GM23338 (cell line): Measurements from ENCODE around the gene IGF2.

ENCODE experiments used
- CREB1 ChIP-seq: fragments of 250-450 bp; sonication (Bioruptor Pico); IDR thresholded peaks from 2 replicates; pipeline ENCODE4 v1.5.0; 2020; ENCODE audit warnings: low read depth, mild to moderate bottlenecking, moderate library complexity
- EZH2 ChIP-seq: fragments of 200-600 bp; sonication (generic); IDR thresholded peaks from one replicate; pipeline ENCODE4 v1.8.0; 2017; ENCODE audit warnings: antibody characterized with exemption, mild to moderate bottlenecking, low read depth; ENCODE audit not compliant: unreplicated experiment
- EZH2phosphoT487 ChIP-seq: fragments of 200-600 bp; sonication (generic); IDR thresholded peaks from one replicate; pipeline ENCODE4 v1.8.1; 2018; ENCODE audit warnings: antibody characterized with exemption; ENCODE audit not compliant: unreplicated experiment
- POLR2AphosphoS5 ChIP-seq: IDR thresholded peaks from 2 replicates; pipeline ENCODE4 v1.6.1; 2016; ENCODE audit warnings: antibody characterized with exemption, low read depth
- TF ChIP-seq, protein P1 (sequence below), 2 experiments: fragments of 200-600 bp in 1 of 2; sonication (generic) in 1 of 2; conservative IDR thresholded peaks; 2 replicates each; pipeline versions ENCODE4 v1.5.1 to v1.6.1; 2016 to 2017; ENCODE audit warnings: antibody characterized with exemption in 2 of 2, low read depth in 2 of 2, mild to moderate bottlenecking in 2 of 2, moderate library complexity in 1 of 2
- TF ChIP-seq, protein P2 (sequence below): IDR thresholded peaks from 2 replicates; pipeline ENCODE4 v1.6.1; 2016; ENCODE audit warnings: antibody characterized with exemption

DNA sequence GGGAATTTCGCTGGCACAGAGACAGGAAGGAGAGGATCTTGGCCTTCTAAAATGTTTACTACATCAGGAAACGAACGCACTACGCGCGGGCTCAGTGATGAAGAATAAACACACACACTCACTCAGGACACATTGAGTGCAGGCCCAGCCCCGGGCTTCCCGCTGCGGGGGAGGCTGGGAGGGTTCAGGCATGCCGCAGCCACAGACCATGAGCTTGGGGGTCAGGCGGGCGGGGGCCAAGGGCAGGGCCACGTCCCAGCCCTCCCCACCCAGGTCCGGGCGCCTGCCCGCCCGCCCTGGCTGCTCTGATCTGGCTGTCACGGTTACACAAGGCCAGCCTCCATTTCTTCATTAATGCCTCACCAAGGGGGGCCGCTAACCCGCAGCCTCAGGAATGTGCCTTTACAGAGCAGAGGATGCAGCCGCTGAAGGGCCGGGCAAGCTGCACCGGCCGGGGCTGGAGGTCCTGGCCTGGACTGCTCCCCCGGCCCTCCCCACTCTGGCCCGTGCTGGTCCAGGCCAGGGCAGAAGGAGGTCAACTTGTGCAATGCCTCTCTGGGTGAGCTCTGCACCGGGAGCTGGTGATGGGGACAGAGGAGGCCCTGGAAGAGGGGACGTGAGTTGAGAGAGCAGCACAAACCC, 41.7 kb downstream of the IGF2 start:
- TF ChIP-seq, protein P1, sequence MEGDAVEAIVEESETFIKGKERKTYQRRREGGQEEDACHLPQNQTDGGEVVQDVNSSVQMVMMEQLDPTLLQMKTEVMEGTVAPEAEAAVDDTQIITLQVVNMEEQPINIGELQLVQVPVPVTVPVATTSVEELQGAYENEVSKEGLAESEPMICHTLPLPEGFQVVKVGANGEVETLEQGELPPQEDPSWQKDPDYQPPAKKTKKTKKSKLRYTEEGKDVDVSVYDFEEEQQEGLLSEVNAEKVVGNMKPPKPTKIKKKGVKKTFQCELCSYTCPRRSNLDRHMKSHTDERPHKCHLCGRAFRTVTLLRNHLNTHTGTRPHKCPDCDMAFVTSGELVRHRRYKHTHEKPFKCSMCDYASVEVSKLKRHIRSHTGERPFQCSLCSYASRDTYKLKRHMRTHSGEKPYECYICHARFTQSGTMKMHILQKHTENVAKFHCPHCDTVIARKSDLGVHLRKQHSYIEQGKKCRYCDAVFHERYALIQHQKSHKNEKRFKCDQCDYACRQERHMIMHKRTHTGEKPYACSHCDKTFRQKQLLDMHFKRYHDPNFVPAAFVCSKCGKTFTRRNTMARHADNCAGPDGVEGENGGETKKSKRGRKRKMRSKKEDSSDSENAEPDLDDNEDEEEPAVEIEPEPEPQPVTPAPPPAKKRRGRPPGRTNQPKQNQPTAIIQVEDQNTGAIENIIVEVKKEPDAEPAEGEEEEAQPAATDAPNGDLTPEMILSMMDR (conservative IDR thresholded peaks at IDR 0.05; ENCODE audit: low read depth in 2 of 2) = no peak
- TF ChIP-seq EZH2 (no peak), POLR2AphosphoS5 (no peak), EZH2phosphoT487 (no peak), CREB1 (CRISPR knock-in tag) (no peak)
- TF ChIP-seq, protein P2, sequence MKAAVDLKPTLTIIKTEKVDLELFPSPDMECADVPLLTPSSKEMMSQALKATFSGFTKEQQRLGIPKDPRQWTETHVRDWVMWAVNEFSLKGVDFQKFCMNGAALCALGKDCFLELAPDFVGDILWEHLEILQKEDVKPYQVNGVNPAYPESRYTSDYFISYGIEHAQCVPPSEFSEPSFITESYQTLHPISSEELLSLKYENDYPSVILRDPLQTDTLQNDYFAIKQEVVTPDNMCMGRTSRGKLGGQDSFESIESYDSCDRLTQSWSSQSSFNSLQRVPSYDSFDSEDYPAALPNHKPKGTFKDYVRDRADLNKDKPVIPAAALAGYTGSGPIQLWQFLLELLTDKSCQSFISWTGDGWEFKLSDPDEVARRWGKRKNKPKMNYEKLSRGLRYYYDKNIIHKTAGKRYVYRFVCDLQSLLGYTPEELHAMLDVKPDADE = no peak
